A673 (cell line): Measurements from ENCODE around the gene ST8SIA5. TPM values are rescaled to one million over a fixed set of nuclear protein-coding genes. Genes with fewer than 3 reads are reported as not detected.

Experiments used
- BruUV-seq: library from RNA; stranded (reverse); fragments of 400-500 nt; replicated peaks from 2 replicates; lab custom pipeline; 2021; lab: Mats Ljungman, UMichigan
- CTCF ChIA-PET: fragments of 300-600 bp; sonication (Branson Sonifier 250); formaldehyde crosslinking; loops from one replicate; lab custom pipeline; 2022; ENCODE audit warnings: antibody characterized with exemption; lab: Charles Lee
- POLR2A ChIA-PET: fragments of 300-600 bp; sonication (Branson Sonifier 250); formaldehyde crosslinking; loops from one replicate; lab custom pipeline; 2022; ENCODE audit warnings: antibody characterized with exemption; ENCODE audit not compliant: low non-redundant PET; lab: Charles Lee
- DNase-seq: peaks from one replicate; pipeline ENCODE4 v3.0.0-alpha.2; 2015; ENCODE audit warnings: low spot score
- H3K27ac ChIP-seq: fragments of 200-600 bp; sonication (generic); 2 replicates; pipeline ENCODE4 v1.5.1; 2016; ENCODE audit warnings: mixed run types, low read depth, mild to moderate bottlenecking, mixed read lengths, antibody characterized with exemption, low read length; ENCODE audit not compliant: poor library complexity, severe bottlenecking
- H3K27me3 ChIP-seq: fragments of 200-600 bp; sonication (generic); replicated peaks from 2 replicates; pipeline ENCODE4 v1.6.1; 2017; ENCODE audit warnings: mixed run types, low read depth, mild to moderate bottlenecking, mixed read lengths, antibody characterized with exemption, low read length; ENCODE audit not compliant: insufficient read depth, poor library complexity
- H3K36me3 ChIP-seq: fragments of 200-600 bp; sonication (generic); 2 replicates; pipeline ENCODE4 v1.6.1; 2016; ENCODE audit warnings: mixed run types, mild to moderate bottlenecking, mixed read lengths, antibody characterized with exemption, low read length; ENCODE audit not compliant: insufficient read depth, poor library complexity, severe bottlenecking
- H3K4me1 ChIP-seq: fragments of 200-600 bp; sonication (generic); 2 replicates; pipeline ENCODE4 v1.6.1; 2017; ENCODE audit warnings: mixed run types, mild to moderate bottlenecking, mixed read lengths, antibody characterized with exemption, low read length; ENCODE audit not compliant: insufficient read depth, poor library complexity, severe bottlenecking
- H3K4me3 ChIP-seq: fragments of 200-600 bp; sonication (generic); 2 replicates; pipeline ENCODE4 v1.5.1; 2016; ENCODE audit warnings: low read depth, mixed run types, mild to moderate bottlenecking, mixed read lengths, low read length; ENCODE audit not compliant: poor library complexity, severe bottlenecking
- H3K9me3 ChIP-seq: fragments of 200-600 bp; sonication (generic); 2 replicates; pipeline ENCODE4 v1.6.1; 2016; ENCODE audit warnings: mixed run types, low read depth, mild to moderate bottlenecking, mixed read lengths, antibody characterized with exemption, low read length; ENCODE audit not compliant: poor library complexity, severe bottlenecking
- CTCF ChIP-seq: fragments of 300-800, 200-600 bp; sonication (generic); conservative IDR thresholded peaks from 2 replicates; pipeline ENCODE4 v1.5.1; 2017; ENCODE audit warnings: low read depth, mild to moderate bottlenecking, antibody characterized with exemption, low read length, moderate library complexity, mixed read lengths
- EZH2 ChIP-seq: fragments of 200-600 bp; sonication (generic); IDR thresholded peaks from 2 replicates; pipeline ENCODE4 v1.6.1; 2017; ENCODE audit warnings: borderline replicate concordance, low read depth, mild to moderate bottlenecking, mixed read lengths, antibody characterized with exemption, low read length; ENCODE audit not compliant: poor library complexity, severe bottlenecking
- intact Hi-C: fragments of 100-400 bp; cut with micrococcal nuclease; formaldehyde crosslinking; loops from one replicate; pipeline ENCODE4 v1.10.0; 2022; ENCODE audit not compliant: unreplicated experiment
- total RNA-seq: library from RNA; stranded (reverse); gene quantifications from 2 replicates; pipeline ENCODE4 v1.2.3, GENCODE V29; 2021

The ST8SIA5 gene
- total RNA-seq, 1 experiment from 2014 or later: 17.9 TPM

- CTCF ChIA-PET: no interaction called here
- peaks cover 12% of the 10 kb centered on the region for H3K9me3 ChIP-seq
- TF ChIP-seq CTCF: no peak
- no peak for TF ChIP-seq EZH2
- DNase-seq: no peak
- no peaks in the 10 kb centered on the region for H3K27me3 ChIP-seq
- H3K27ac ChIP-seq: no peak overlapping the region
- no peaks in the 10 kb centered on the region for H3K36me3 ChIP-seq
- POLR2A ChIA-PET: no interaction called here
- BruUV-seq: no TSS peak
- no peak overlapping the region for H3K4me3 ChIP-seq
- no peaks in the 10 kb centered on the region for H3K4me1 ChIP-seq
- intact Hi-C loops: no loop called here
These were observed 20.7 kb downstream of the ST8SIA5 start for GRCh38 chr18:46736135-46736534.

GRCh38 chr18:46734981-46735380, 21.9 kb downstream of the ST8SIA5 start:
- H3K4me1 ChIP-seq: no peaks in the 10 kb centered on the region
- TF ChIP-seq CTCF: no peak
- TF ChIP-seq EZH2: no peak
- H3K36me3 ChIP-seq: no peaks in the 10 kb centered on the region
- intact Hi-C loops: no loop called here
- POLR2A ChIA-PET: no interaction called here
- no peak for DNase-seq
- no peaks in the 10 kb centered on the region for H3K27me3 ChIP-seq
- peaks cover 12% of the 10 kb centered on the region for H3K9me3 ChIP-seq
- no TSS peak for BruUV-seq
- no peak overlapping the region for H3K4me3 ChIP-seq
- H3K27ac ChIP-seq: no peak overlapping the region
- CTCF ChIA-PET: no interaction called here

GRCh38 chr18:46733872-46734271, 23.0 kb downstream of the ST8SIA5 start:
- DNase-seq: no peak
- no TSS peak for BruUV-seq
- Histone ChIP-seq H3K27me3 (no peaks in the 10 kb centered on the region), H3K4me1 (no peaks in the 10 kb centered on the region), H3K36me3 (no peaks in the 10 kb centered on the region), H3K4me3 (no peak overlapping the region), H3K9me3 (peaks cover 13% of the 10 kb centered on the region), H3K27ac (no peak overlapping the region)
- TF ChIP-seq EZH2: no peak
- TF ChIP-seq CTCF: no peak
- ChIA-PET POLR2A (no interaction called here), CTCF (no interaction called here)
- intact Hi-C loops: no loop called here
